Fibroblast of skin of scalp (primary cell): ENCODE measurements around the gene ERAS. TPM values are rescaled to one million over a fixed set of nuclear protein-coding genes. Genes with fewer than 3 reads are reported as not detected.

Experiments used
- DNase-seq: peaks from one replicate; pipeline ENCODE4 v3.0.0-alpha.2; 2013
- polyA plus RNA-seq, 2 experiments: library from polyadenylated mRNA; unstranded; fragments of 120-200 nt; gene quantifications; one replicate each; pipeline ENCODE4 v1.2.1, GENCODE V29; 2013; ENCODE audit not compliant: insufficient read length in 2 of 2

Gene ERAS, protein sequence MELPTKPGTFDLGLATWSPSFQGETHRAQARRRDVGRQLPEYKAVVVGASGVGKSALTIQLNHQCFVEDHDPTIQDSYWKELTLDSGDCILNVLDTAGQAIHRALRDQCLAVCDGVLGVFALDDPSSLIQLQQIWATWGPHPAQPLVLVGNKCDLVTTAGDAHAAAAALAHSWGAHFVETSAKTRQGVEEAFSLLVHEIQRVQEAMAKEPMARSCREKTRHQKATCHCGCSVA
- polyA plus RNA-seq (2013, experiment 1 of 2; ENCODE audit: insufficient read length), result not detected
- polyA plus RNA-seq (2013, experiment 2 of 2; ENCODE audit: insufficient read length), result not detected

GRCh38 chrX:48826135-48826875 is at the start of gene ERAS:
Gene ERAS (plus strand): TSS chrX:48826513. CDS start chrX:48829124, 2,611 bp downstream.
- no peak for DNase-seq

- peak; percentile 0 for DNase-seq
Measured at GRCh38 chrX:48776818-48777439, 49.4 kb upstream of the ERAS start.

DNA sequence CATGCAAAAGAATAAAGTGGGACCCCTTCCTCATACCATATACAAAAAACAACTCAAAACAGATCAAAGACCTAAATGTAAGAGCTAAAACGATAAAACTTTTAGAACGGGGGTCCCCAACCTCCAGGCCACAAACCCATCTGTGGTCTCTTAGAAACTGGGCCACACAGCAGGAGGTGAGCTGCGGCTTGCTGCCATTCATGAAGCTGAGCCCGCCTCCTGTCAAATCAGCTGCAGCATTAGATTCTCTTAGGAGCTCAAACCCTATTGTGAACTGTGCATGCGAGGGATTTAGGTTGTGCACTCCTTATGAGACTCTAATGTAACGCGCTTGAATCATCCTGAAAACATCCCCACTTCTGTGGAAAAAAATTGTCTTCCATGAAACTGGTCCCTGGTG is 46.9 kb upstream of the ERAS start:
- no peak for DNase-seq

DNA sequence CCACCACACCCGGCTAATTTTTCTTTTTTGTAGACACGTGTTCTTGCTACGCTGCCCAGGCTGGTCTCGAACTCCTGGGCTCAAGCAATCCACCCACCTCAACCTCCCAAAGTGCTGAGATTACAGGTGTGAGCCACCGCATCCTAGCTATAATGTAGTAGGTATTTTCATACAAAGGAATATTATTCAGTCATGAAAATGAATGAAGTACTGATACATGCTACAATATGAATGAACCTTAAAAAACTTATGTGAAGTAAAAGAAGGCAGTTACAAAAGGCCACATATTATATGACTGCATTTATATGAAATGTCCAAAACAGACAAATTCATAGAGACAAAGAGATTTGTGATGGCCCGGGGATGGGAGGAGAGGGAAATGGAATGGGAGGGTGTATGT is 44.6 kb upstream of the ERAS start:
- DNase-seq, result no peak

GRCh38 chrX:48782216-48782615 is 44.1 kb upstream of the ERAS start:
- no peak for DNase-seq

DNA sequence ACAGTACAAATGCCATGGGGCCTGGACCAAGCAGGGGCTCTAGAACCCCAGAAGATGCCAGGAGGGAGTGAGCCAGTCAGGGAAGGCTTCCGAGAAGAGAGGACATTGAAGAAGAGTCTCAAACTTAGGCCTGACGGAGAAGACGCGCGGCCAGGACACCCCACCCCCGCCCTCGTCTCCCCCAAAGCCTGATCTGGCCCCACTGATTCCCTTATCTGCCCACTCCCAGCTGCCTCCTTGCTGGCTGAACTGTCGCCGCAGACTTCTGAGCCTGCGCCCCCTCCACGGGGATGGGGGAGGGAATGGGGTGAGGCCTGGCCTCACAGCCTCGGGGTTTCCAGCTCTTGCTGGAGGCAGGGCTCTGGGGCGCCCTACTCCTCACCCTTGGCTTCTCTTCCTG is 43.5 kb upstream of the ERAS start:
- no peak for DNase-seq

GRCh38 chrX:48784726-48785125 is 41.6 kb upstream of the ERAS start:
- DNase-seq, result no peak

GRCh38 chrX:48785186-48785539 is 41.1 kb upstream of the ERAS start:
- no peak for DNase-seq

- no peak for DNase-seq
Measured at GRCh38 chrX:48785540-48786214, 40.6 kb upstream of the ERAS start.

- no peak for DNase-seq
Measured at GRCh38 chrX:48786341-48786800, 39.9 kb upstream of the ERAS start, which contains the start of gene GATA1. Gene GATA1 (plus strand): TSS chrX:48786590. CDS start chrX:48791110, 4,520 bp downstream.

GRCh38 chrX:48786825-48787504 is 39.3 kb upstream of the ERAS start:
- DNase-seq, result no peak

DNA sequence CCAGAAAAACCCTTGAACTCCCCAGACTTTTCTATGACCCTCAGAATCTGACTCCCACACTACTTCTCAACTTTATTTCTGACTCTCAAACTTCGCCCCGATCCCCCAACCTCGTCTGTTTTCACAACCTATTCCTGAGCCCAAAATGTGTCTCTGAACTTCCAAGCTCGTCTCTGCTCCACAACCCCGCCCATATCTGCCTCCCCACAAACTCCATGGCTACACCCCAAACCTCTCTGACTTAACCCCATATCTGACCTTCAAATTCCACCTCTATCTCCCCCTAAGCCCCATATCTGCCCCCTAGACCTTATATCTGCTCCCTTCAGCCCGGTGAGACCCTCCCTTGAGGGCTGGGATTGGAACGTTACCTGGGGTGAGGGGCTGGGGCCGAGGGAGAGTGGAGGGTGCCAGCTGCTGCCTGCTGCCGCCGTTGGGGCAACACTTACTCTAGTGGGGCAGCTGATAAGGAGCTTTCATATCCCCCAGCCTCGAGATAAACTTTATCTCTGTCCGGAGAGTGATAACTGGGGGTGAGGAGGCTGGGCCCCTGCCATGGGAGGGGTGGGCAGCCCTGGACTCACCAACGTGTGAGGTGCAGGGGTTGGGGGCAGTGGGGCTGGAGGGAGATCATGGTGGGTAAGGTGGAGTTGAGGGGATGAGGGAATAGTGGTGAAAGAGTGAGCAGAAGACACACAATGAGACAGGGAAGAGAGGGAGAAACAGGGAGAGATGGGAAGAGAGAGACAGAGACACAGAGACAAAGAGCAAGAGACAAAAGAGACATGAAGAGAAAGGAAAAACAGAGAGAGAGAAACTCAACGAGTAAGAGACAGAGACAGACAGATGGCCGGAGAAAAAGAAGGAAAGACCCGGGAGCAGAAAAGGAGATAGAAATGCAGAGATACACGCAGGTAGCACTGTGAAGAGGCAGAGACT is 38.5 kb upstream of the ERAS start:
- DNase-seq, result no peak

DNA sequence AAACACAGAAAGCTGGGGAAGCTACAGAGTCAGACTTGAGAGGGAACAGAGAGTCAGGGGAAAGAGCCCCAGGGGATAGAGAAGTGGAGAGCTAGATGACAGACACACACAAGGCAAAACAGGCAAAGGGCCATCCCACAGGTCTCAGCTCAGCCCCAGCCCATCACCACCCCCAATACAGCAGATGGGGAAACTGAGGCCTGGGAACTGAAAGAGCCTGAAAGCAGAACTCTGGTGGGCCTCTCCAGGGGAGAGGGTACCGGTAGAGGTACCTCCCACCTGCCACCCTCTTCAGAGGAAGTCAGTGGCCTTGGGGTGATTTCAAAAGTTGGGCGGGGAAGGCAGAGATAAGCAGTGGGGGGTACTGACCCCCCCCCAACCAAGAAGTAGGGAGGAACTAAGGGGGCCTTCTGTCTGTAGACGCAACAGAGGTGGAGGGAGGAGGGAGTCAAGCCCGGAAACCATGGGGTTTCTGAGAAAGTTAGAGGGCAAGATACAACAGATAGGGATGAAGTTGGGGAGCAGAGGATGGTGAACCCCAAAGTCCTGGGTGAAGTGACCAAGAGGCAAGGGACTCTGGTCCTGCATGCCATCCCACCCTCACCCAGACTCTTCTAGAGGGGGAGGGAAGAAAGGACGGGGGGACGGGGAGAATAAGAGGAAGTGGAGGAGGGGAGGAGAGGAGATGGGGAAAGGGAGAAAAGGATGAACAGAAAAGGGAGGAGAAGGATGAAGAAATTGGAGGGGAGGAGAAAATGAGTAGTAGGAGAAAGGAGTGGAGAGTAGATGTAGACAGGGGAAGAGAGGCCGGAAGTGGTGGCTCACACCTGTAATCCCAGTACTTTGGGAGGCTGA is 36.7 kb upstream of the ERAS start:
- no peak for DNase-seq

- DNase-seq, result no peak
Measured at GRCh38 chrX:48790477-48790876, 35.8 kb upstream of the ERAS start.

- DNase-seq, result no peak
Measured at GRCh38 chrX:48791063-48791820, 35.1 kb upstream of the ERAS start.

DNA sequence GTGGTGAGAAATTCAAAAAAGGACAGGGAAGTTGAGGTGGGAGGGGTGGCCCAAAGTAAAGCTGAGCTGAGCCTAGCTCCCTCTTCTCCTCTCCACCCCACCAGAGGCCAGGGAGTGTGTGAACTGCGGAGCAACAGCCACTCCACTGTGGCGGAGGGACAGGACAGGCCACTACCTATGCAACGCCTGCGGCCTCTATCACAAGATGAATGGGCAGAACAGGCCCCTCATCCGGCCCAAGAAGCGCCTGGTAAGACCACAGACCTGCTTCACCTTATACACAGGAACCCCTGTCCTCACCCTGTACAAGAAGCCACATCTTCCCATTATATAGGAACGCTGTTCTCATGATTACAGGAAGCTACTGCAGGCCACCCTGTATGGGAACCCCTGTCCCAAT is 34.1 kb upstream of the ERAS start:
- DNase-seq, result no peak

DNA sequence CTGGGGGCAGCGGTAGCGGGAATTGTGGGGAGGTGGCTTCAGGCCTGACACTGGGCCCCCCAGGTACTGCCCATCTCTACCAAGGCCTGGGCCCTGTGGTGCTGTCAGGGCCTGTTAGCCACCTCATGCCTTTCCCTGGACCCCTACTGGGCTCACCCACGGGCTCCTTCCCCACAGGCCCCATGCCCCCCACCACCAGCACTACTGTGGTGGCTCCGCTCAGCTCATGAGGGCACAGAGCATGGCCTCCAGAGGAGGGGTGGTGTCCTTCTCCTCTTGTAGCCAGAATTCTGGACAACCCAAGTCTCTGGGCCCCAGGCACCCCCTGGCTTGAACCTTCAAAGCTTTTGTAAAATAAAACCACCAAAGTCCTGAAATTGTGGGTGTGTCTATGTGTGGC is 32.4 kb upstream of the ERAS start:
- no peak for DNase-seq

GRCh38 chrX:48794340-48794910 is 31.9 kb upstream of the ERAS start:
- no peak for DNase-seq

DNA sequence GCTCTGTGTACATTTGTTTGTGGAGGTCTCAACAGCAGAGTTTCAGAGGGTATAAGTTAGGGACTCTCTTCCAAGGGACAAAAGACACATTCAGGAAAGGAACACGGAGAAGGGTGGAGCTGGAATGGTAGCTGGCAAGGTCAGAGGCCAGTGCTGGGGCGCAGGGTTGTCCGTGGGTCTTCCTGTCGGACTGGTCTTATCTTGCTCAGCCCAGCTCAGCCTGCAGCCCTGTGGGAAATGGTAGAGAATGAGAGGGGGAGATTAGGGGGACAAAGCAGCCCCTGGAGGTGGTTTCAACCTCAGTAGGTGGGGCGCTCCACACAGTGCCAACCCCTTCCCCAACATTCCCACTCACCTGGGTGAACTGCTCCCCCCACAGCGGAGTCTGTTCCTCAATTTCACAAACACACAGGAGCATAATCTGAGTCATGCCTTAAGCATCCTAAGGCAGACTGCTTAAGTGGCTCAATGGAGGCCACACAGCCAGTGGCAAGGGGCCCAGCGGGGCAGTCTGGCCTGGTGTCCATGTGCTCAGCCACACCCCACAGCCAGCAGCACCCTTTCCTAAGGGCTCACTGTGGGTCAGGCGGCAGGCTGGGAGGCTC is 31.3 kb upstream of the ERAS start:
- peak; percentile 29 for DNase-seq
